Stimulated activated CD8-positive, alpha-beta memory T cell treated with anti-CD3 and anti-CD28 coated beads, Interleukin-2, amount 100 ng/mL, for 1 hour (primary cell): ENCODE measurements around the gene PM20D1.
A peak's percentile ranks its signal among the peaks of the same experiment; 100 is the strongest.
"Not testable (repeated sequence)": the region's sequence is repeated elsewhere in the genome, so short reads cannot be mapped to it uniquely, and the experiment has no call there.

Experiments
- DNase-seq, 2 donors: peaks; one replicate each; pipeline ENCODE4 v3.0.0-alpha.2; 2020; ENCODE audit warnings: low read depth in 2 of 2

Gene PM20D1, protein sequence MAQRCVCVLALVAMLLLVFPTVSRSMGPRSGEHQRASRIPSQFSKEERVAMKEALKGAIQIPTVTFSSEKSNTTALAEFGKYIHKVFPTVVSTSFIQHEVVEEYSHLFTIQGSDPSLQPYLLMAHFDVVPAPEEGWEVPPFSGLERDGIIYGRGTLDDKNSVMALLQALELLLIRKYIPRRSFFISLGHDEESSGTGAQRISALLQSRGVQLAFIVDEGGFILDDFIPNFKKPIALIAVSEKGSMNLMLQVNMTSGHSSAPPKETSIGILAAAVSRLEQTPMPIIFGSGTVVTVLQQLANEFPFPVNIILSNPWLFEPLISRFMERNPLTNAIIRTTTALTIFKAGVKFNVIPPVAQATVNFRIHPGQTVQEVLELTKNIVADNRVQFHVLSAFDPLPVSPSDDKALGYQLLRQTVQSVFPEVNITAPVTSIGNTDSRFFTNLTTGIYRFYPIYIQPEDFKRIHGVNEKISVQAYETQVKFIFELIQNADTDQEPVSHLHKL

GRCh38 chr1:205849619-205850355, at the start of gene PM20D1:
Gene PM20D1, minus strand, starts transcription at chr1:205850132. Its CDS starts 60 bp downstream, at chr1:205850072.
- DNase-seq, result peak; percentile 54 to 59

DNA sequence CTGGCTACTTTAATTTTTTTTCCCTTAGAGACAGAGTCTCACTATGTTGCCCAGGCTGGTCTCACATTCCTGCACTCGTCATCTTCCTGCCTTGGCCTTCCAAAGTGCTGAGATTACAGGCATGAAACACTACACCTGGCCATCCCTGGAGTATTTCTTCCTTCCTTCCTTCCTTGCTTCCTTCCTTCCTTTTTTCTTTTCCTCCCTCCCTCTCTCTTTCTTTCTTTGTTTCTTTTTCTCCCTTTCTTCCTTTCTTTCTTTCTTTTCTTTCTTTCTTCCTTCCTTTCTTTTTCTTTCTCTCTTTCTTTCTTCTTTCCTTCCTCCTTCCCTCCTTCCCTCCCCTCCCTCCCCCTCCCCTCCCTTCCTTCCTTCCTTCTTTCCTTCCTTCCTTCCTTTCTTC, 46.4 kb upstream of the PM20D1 start:
- DNase-seq, result no peak

DNA sequence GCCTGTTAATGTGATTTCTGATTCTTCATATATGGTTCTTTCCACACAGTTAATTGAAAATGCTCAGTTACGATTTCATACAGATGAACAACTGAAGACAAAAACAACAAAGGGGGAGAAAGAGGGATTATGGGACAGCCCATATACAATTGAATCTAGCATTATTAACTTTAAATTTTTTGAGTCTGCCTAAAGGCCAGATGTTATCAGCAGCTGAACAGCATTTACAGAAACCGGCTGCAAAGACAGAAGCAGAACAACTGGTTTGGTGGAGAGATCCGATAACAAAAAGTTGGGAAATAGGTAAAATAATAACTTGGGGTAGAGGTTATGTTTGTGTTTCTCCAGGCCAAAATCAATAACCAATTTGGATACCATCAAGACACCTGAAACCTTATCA, 44.2 kb upstream of the PM20D1 start:
- not testable (repeated sequence) for DNase-seq

DNA sequence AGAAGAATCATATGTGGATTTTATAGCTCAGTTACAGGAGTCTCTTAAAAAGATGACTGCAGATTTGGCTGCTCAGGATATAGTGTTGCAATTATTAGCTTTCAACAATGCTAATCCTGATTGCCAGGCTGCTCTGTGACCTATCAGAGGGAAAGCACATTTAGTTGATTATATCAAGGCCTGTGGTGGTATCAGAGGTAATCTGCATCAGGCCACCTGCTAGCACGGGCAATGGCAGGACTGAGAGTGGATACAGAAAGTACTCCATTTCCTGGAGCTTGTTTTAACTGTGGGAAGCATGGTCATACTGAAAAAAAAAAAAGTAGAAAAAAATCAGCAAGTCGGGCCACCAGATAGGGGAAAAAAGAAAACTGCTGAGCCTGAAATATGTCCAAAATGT, 42.2 kb upstream of the PM20D1 start:
- not testable (repeated sequence) for DNase-seq

GRCh38 chr1:205891481-205891880, 41.5 kb upstream of the PM20D1 start:
- not testable (repeated sequence) for DNase-seq

DNA sequence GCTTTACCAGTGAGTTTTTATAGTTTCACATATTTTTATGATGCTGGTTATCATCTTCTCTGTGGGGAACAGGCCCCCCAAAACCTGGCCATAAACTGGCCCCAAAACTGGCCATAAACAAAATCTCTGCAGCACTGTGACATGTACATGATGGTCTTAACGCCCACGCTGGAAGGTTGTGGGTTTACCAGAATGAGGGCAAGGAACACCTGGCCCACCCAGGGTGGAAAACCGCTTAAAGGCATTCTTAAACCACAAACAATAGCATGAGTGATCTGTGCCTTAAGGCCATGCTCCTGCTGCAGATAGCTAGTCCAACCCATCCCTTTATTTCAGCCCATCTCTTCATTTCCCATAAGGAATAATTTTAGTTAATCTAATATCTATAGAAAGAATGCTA, 40.7 kb upstream of the PM20D1 start:
- not testable (repeated sequence) for DNase-seq

DNA sequence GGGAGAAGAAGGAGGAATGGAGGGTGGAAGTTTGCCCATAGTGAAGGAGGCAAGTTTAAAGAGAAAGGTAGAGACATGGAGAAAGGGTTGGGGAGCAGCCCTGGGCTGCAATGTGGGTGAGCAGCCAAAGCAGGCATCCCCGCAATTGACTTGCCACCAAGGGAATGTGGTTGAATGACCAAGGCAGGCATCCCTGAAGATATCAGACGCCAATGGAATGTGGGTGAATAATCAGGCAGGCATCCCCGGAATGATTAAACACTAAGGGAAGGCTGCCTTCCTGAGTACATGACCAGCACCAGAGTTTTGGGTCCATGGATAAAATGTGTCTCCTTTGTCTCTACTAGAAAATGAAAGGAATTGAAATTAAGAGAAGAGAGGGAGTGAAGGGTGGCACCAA, 39.8 kb upstream of the PM20D1 start:
- DNase-seq, result not testable (repeated sequence)

DNA sequence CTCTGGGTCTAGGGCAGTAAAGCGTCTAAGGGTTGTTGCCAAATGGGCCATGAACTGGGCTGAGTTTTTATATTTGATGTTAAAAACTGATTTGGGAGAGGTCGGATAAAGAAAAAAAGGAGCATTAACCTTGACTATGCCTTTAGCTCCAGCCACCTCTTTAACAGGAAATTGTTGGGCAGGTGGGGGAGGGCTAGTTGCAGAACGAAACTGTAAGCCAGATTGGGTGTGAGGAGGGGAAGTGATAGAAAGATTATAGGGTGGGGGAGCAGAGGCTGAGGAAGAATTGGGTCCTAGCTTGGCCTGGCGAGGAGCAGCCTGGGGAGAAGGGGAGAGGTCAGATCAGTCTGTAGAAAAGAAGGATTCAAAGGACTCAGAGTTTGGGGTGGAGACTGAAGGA, 39.1 kb upstream of the PM20D1 start:
- DNase-seq, result not testable (repeated sequence)

- DNase-seq, result no peak
Observed at GRCh38 chr1:205883792-205884191, 33.9 kb upstream of the PM20D1 start.

- DNase-seq, result no peak
Observed at GRCh38 chr1:205880923-205881322, 31.0 kb upstream of the PM20D1 start.

- DNase-seq, result no peak
Observed at GRCh38 chr1:205879974-205880373, 30.0 kb upstream of the PM20D1 start.

DNA sequence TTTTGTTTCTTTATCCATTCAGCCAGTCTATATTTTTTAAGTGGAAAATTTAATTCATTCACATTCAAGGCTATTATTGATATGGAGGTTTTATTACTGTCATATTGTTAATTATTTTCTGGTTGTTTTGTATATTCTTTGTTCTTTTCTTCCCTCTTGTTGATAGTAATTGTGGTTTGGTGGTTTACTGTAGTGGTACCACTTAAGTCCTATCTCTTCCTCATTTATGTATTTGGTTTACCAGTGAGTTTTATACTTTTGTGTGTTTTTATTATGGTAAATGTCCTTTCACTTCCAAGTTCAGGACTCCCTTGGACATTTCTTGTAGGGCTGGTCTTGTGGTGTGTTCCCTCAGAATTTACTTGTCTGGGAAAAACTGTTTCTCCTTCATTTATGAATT, 28.1 kb upstream of the PM20D1 start:
- DNase-seq, result no peak

- not testable (repeated sequence) for DNase-seq
Observed at GRCh38 chr1:205873148-205873547, 23.2 kb upstream of the PM20D1 start.

DNA sequence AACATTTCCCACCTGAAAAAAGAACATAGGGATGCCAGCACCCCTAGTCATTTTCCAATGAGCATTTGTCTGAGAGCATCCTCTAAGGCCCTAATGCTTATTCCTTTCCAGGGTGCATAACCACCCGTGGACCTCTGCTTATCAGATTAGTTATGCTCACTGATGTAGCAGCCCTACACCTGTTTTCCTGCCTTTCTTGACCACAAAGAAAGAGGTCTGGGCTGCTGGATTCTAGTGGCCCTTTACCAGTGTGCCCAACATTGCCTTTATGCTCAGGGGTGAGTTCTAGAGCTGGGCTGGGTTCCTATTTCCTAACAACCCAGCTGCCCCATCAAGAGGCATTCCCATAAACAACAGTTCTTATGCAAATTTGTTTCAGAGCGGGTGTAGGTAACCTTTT, 20.3 kb upstream of the PM20D1 start:
- DNase-seq, result no peak

DNA sequence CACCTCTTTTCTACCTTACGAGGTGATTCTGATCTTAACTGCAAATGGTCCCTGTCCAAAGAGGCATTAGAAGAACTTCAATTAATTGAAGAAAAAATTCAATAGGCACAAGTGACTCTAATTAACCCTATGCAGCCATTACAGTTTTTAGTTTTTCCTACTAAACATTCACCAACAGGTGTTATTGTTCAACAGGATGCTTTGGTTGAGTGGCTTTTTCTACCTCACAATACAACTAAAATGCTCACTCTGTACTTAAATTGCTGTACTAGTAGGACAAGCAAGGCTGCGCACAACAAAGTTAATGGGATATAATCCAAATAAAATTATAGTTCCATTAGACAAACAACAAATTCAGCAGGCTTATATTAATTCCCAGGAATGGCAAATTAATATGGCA, 11.6 kb upstream of the PM20D1 start:
- DNase-seq, result no peak

DNA sequence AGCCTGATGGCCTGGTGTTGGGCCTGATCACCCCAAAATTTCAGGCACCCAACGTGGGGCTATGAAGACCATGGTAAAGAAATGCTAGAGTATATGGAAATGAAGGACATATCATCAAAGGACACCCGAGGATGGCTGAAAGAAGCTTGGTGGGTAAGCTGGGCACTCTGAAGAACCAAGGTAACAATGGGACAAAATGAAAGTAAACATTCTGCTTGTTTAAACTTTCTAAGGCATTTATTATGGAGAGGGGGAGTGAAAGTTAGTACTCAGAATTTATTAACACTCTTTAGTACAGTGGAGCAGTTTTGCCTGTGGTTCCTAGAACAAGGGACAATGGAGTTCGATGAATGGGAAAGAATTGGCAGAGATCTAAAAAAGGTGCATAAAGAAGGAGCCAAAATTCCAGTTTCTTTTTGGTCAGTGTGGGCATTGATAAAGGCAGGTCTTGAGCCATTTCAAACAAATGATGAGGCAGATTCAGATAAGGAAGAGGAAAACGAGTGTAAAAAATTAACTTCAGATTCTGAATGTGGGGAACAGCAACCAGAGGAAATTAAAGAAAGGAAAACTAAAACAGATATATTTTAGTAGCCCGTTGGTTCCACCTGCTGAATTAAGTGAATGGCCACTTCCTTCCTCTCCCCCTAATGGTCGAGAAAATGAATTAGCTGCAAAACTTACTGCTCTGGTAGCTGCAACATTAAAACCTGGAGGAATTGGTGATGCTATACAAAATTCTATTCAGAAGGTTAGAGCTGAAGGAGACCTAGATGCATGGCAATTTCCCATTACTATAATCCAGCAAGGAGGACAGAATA, 8.4 kb upstream of the PM20D1 start:
- DNase-seq, result no peak

- not testable (repeated sequence) for DNase-seq
Observed at GRCh38 chr1:205857501-205857900, 7.6 kb upstream of the PM20D1 start.

DNA sequence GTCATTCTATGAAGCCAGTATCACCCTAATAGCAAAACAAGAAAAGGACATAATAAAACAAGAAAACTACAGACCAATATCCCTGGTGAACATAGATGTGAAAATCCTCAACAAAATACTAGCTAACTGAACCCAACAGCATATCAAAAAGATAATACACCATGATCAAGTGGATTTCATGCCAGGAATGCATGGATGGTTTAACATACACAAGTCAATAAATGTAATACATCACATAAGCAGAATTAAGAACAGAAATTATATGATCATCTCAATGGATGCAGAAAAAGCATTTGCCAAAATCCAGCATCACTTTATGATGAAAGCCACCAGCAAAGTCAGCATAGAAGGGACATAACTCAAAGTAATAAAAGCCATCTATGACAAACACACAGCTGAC, 6.5 kb upstream of the PM20D1 start:
- no peak for DNase-seq

- DNase-seq, result no peak
Observed at GRCh38 chr1:205852969-205853368, 3.0 kb upstream of the PM20D1 start.

DNA sequence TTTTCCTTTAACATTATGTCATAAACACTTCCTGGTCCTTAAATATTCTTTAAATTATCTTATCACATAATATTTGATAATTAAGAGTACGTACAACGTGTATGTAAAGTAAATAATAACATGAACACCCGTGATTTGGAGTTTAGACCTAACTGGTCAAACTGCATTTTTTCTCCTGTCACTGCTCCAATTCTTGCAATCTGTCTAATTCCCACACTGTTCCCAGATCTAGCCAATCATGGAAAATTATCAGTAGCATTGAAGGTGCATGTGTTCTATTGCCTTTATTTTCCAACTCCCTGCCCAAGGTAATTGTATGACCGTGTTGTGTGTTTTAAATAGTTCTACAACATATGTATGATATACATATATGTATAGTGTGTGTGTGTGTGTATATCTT, 2.1 kb upstream of the PM20D1 start:
- DNase-seq, result no peak

DNA sequence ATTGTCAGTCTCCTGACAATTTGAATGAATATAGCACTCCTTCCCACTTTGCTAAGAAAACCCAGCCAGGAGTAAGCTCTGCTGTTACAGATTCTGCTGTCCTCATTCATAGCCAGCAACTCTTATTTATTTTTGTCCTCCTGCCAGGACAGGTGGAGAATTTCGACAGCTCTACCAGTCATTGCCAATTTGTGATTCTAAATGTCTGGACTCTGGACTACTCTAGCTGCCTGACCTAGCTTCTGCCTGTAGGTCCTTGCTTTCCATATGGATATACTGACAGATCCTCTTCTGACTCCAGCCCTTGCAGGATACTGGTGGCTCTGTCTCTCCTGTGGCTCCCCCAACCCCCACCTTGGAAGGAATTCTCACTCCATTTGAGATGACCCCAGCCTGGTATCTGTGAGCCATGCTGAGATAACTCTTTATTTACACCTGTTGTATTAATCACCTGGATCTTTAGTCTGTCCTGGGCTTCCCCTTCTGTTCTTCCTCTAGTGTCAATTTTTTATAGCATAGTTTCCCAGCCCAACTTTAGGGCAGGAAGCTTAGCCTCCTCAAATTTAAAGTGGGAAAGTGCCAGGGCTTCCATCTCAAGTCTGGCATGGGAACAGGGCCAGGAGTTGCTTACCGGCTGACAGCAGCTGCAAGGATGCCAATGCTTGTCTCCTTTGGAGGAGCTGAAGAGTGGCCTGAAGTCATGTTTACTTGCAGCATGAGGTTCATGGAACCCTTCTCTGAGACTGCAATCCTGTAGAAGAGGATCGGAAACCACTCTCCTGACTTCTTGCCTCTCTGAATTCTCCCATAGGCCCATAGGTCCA, 6.7 kb downstream of the PM20D1 start:
- no peak for DNase-seq
